HG03442 (cell line): ENCODE measurements around the gene OR56B4.
"Not testable (repeated sequence)": the region's sequence is repeated elsewhere in the genome, so short reads cannot be mapped to it uniquely, and the experiment has no call there.

Source experiments
- ATAC-seq: cut with Tn5 transposase; IDR thresholded peaks from one replicate; pipeline ENCODE4 v1.9.1; 2021; ENCODE audit warnings: mild to moderate bottlenecking, moderate library complexity; ENCODE audit not compliant: unreplicated experiment

The OR56B4 gene, protein sequence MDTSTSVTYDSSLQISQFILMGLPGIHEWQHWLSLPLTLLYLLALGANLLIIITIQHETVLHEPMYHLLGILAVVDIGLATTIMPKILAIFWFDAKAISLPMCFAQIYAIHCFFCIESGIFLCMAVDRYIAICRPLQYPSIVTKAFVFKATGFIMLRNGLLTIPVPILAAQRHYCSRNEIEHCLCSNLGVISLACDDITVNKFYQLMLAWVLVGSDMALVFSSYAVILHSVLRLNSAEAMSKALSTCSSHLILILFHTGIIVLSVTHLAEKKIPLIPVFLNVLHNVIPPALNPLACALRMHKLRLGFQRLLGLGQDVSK

DNA sequence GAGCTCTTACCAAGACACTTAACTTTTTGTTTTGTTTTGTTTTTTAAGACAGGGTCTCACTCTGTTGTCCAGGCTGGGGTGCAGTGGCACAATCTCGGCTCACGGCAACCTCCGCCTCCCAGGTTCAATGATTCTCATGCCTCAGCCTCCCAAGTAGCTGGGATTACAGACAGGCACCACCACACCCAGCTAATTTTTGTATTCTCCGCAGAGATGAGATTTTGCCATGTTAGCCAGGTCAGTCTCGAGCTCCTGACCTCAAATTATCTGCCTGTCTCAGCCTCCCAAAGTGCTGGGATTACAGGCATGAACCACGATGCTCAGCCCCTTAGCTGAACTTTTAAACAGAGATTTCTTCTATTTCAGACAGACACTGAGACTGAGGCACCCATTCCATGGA lies at the start of gene OR56B4:
Gene OR56B4 (plus strand): TSS at position 301 of the 400 bp plus-strand sequence. CDS start 95 bp downstream, at position 396.
- not testable (repeated sequence) for ATAC-seq

DNA sequence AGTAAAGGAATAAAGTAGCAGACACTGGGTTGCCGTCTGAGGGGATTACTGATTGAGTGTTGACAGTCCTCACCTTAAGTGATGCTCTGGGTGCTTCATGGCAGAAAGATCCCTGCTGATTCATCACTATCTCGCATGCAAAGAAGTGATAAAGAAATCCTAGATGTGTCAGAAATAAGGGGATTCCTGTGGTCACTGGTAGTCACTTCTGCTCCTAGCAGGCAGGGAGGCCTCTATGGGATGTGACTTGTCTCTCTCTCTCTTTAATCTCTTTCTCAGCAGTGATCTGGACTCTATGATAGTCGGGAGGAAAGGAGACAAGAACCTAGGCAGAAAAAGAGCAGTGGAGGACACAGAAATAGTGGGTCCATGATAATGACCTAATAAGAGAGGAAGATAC lies 46.0 kb upstream of the OR56B4 start:
- no peak for ATAC-seq

DNA sequence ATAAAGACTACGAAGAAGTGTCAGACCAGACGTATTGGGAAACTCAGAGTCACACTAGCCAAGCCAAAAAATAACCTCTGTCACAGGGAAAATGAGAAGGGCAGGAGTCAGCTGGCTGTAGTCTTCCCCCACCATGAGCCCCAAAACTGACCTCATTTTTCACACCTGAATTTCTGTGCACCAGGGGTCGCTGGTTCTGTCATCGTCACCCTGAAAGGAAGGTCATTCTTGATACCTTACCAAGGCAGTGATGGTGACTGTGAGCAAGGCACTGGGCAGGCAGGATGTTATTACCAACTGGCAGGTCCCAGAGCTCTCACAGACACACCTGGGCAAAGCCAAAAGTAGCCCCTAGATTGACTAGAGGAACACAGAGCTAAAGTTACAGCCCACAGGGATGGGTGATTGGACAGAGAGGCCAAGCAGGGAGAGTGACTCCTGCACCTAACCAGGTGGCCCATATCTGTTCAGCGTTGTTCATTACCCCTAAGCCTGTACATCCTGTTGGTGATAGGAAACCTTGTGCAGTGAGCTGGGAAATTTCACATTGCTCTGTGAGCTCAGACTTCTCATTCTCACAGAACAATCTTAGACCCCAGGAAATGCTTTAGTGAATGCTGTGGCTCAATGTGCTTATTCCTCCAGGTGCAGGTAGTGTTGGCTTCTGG lies 44.7 kb upstream of the OR56B4 start:
- ATAC-seq: no peak

DNA sequence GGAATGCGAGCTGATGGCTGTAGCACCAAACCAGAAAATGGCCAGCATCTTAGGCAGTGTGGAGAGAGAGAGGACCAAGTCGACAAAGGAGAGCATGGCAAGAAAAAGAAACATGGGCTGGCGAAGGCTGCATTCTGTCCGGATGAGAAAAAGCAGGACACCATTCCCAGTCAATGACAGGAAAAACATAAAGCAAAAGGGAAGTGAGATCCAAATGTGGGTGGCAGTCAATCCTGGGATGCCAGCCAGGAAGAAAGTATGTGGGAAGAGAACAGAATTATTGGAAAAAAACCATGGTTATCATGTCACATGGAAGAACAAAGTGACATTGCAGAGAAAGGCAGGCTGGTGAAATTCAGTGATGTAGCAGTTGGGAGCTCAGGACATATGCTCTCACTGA lies 40.0 kb upstream of the OR56B4 start:
- ATAC-seq: no peak

DNA sequence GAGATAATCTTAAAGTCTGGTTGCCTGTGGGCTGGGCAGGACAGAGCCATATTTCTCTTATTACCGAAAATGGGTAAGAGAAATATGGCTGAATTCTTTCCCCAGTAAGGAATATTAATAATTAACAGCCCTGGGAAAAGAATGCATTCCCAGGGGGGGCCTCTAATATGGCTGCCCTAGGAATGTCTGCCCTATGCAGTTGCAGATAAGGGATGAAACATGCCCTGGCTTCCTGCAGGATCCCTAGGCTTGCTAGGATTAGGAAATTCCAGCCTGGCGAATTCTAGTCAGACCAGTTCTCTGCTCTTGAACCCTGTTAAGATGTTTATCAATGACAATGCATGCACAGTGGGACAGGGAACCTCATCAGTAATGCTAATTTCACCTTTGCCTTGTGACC lies 31.0 kb upstream of the OR56B4 start:
- ATAC-seq: not testable (repeated sequence)

DNA sequence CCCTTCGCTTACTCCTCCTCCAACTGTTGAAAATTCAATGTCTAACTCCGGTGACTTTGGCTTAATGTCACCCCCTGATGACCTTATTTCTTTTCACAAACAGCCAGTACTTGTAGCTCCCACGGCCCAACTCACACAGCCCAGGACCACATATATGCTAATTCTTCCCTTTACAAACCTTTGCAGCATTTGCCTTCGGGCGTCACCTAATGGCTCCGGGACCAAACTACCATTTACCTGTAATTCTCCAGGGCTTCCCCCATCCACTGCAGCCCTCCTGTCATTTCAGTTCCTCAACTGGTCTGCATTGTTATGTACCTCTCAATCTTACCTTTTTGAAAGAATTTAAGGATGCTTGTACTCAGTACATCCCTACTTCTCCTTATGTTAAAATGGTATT lies 29.8 kb upstream of the OR56B4 start:
- no peak for ATAC-seq

DNA sequence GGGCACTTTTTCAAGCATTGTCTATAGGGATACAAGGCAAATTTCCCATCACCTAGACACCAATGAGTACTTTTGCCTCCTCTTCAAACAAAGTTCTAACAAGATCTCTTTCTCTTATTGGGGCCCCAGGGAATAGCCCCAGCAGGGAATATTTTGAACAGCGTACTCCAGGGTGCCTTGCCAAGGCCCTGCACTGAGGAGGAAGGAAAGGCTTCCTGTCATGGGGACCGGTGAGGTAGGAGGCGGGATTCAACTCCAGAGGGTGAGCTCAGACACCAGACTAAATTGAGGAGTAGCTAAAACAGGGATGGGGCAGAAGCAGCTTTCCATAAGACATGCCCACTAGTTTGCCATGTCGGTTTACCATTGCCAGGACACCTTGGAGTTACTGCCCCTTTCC lies 28.0 kb upstream of the OR56B4 start:
- no peak for ATAC-seq

DNA sequence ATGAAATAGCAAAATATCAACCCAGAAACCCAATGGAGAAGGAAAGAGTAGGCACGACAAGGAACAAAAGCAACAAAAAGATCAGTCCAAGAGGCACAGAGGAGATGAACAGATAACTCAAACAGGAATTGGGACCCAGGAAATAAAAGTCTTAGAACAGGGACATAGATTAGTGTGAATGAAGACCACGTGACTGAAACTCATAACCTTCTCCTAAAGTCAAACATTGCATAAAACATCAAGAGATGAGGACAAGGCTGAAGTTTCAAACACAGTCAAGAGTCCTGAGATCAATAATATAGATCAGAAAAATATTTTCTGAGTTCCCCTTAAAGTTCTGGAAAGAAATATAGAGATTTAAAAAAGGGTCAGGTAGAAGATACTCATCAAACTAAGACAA lies 24.4 kb upstream of the OR56B4 start:
- no peak for ATAC-seq

DNA sequence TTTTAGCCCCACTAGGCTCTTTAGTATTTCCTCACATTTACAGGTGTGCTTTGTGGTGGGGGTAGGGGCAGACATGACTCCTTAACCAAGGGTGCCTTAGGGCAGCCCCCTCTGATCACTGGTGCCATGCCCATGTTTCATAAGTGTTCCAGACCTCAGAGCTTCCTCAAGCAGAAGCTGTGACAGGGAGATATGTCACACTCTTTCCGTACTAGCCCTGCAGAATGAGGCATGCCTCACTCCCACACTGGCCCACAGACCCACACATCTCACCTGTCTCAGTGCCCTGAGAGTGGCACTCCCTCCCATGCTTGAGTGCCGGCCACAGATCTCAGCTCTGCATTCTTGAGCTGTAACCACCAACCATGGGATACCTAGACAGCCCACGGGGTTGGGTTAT lies 22.9 kb upstream of the OR56B4 start:
- no peak for ATAC-seq

DNA sequence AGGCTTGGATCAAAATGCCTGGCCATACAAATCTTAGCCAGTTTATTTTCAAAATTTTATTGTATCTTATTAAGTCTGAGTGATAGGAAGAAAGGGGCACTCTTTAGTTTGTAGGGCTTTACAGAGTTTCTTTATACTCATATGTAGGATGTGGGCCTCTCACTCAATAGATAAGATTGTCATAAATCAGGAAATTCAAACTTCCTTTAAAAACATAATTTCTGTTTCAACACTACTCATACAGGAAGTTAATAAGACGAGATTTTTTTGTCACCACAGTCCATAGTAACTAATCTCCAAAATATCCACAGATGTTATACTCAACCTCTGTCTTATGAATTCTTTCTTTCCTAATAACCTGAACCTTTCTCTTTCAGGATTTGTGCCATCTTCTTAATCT lies 13.3 kb upstream of the OR56B4 start:
- no peak for ATAC-seq

DNA sequence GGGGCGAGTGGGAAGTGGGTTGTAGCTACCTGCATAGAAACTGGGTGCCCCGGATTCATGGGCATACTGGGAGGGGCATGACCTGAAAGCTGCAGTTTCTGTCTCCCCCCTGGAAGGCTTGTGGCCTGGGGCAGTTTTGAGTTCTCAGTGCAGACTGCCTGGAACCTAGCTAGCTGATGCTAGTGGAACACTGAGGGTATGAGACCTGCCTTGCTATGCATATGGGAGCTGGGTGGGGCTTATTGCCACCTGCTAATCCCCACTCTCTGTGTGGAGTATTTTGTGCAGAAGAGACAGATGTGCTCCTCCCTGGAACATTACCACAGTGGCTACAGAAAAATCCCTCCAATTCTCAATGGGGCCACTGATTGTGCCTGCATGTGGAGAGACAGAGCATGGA lies 11.7 kb upstream of the OR56B4 start:
- ATAC-seq: no peak

DNA sequence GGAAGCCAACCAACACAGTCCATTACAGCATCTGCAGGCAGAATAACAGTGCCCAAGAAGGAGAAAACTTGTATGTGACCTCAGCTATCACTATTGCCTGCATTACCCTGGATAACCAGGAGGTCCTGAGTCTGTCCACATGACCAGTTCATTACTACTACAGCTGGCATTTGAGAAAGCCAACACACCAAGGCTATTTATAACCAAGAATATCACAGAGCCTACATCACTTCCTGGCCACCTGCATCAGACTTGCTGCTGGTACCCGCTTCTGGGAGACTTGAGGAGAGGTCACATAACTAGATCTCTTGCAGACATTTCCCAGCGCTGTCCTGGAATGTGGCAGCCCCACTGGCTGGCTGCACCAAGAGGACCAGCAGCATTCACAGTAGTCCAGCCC lies 11.1 kb upstream of the OR56B4 start:
- ATAC-seq: no peak

DNA sequence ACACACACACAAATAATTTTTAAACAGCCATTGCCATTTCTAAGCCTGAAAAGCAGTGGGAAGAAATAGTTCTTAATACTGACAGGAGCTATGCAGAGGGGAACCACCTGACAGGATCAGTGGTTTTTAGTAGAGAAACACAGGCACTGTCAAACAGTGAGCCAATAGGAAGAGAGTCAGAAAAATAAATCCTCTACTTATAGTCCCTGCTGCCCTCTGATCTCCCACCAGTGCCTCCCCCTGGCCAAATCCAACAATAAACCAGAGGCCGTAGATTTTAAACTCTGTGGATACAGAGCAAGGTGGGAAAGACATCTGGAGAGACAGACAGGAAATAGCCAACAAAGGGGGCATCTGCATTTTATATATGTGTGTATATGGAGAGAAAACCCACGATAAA lies 7.9 kb upstream of the OR56B4 start:
- ATAC-seq: no peak

DNA sequence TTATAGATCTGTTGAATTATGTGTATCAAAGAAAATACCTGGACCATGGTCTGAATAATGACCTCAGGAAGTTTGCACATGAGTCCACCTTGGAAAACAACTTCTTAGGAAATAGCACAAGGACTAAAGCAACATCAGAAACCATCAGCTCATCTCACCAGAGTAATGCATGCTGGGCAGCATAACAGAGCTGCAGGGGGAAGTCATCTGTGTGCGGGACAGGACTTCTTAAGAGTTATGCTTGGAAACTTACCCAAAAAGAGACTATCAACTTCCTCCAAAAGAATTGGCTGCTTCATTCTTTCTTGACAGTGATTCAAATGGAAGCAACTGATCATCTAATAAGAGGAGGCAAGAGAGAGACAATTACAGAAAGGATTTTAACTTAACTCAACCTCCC lies 2.5 kb downstream of the OR56B4 start:
- ATAC-seq: no peak

DNA sequence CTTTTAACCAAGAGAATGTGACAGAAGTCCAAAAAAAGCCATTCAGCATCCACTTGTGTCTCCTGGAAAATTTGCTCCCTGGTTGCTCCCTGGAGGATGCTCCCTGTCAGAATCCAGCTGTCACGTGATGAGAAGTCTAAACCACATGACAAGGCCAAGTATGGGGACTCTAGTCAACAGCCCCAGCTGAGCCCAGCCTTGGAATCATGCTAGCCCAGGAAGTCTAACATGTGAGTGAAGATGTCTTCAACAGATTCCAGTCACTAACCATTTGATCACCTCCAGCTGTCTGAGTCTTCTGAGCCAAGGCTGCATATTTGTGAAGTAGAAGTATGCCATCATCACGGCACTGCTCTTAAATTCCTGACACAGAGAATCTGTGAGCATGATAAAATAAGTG lies 4.2 kb downstream of the OR56B4 start:
- ATAC-seq: no peak

DNA sequence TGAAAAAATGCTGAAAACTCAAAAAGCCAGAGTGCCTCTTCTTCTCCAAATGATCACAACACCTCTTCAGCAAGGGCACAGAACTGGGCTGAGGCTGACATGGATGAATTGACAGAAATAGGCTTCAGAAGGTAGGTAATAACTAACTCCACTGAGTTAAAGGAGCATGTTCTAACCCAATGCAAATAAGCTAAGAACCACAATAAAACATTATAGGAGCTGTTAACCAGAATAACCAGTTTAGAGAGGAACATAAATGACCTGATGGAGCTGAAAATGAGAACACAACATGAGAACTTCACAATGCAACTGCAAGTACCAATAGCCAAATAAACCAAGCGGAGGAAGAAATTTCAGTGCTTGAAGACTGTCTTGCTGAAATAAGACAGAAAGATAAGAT lies 9.2 kb downstream of the OR56B4 start:
- no peak for ATAC-seq

DNA sequence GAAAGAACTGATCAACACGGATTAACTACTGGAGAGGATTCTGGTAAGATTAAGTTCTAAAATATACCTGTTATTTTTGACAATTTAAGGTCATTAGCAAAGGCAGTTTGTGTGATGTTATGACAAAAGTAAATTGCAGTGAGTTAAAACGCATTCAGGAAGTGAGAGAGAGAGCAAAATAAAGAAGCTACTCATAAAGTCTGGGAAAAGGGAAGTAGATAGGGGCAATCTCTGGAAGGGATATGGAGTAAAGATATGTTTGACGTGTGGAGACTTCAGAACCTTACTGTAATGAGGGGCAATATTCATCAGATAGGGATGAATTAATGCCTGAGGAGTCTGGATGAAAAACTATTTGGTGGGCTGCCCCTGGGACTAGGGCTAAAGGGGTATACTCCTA lies 16.8 kb downstream of the OR56B4 start:
- ATAC-seq: no peak

DNA sequence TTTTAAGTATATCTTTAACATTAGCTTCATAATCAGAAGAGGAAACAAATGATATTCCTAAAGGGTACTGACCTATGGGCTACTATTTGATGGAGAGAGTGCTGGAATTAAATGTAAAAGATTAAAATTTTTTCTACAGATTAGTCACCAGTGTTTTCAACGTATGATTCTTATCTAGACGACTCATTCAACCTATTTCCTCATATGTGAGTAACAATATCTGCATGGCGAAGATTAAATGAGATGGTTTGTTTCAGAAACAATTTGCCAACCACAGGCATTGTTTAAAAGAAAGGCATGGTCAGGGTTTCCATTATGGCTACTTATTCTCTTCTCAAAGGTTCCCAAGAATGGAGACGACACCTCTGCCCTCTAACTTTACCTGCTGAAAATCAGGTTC lies 20.4 kb downstream of the OR56B4 start:
- no peak for ATAC-seq

DNA sequence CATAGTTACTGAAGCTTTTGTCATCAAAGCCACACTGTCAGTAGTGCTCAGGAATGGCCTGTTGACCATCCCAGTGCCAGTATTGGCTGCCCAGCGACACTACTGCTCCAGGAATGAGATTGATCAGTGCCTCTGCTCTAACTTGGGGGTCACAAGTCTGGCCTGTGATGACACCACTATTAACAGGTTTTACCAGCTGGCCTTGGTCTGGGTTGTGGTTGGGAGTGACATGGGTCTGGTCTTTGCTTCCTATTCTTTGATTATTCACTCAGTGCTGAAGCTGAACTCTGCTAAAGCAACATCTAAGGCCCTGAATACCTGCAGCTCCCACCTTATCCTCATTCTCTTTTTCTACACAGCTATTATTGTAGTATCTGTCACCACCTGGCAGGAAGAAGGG lies 21.5 kb downstream of the OR56B4 start:
- no peak for ATAC-seq

DNA sequence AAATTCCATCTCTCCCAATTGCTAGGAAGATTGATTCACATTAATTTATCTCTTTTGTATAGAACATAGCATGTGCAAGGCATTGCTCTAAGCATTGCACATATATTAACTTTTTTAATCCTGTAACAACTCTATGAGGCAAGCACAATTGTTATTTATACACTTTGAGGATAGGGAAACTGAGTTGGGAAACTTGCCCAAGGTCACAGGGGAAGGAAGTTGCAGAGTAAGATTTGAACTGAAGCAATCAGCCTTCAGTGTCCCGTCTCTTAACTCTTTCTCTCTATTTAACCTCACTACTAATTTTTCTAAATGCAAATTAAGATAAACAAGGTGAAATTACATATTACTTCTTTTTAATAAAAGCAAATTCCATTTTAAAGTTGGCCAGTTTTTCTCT lies 22.2 kb downstream of the OR56B4 start:
- no peak for ATAC-seq

DNA sequence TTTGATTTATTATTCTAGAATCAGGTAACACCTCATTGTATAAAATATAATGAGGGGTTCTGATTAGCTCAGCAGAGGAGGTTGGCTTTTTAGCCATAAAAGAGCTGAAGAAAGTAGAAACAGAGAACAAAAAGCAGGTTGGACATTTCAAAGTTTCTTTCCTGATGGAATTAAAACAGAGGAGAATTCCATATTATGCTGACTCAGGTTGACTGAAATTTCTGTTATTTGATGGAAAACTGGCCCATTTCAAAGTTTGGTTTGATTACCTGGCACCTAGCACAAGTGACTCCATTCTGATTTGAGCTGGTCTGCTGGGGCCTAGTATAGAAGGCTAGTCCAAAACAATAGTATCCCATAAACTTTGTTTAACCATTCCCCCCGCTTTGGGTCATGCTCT lies 24.9 kb downstream of the OR56B4 start:
- ATAC-seq: no peak

DNA sequence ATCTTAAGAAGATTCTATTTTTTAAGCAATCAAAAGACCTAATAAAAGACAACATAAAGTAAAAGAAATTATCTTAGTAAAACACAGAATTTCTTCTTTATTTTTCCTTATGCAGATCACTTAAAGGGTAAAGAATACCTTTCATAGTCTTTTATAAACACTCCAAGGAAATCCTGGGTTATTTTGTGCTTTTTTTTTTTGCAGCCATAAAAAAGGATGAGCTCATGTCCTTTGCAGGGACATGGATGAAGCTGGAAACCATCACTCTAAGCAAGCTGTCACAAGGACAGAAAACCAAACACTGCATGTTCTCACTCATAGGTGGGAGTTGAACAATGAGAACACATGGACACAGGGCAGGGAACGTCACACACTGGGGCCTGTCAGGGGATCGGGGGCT lies 28.5 kb downstream of the OR56B4 start:
- ATAC-seq: not testable (repeated sequence)

DNA sequence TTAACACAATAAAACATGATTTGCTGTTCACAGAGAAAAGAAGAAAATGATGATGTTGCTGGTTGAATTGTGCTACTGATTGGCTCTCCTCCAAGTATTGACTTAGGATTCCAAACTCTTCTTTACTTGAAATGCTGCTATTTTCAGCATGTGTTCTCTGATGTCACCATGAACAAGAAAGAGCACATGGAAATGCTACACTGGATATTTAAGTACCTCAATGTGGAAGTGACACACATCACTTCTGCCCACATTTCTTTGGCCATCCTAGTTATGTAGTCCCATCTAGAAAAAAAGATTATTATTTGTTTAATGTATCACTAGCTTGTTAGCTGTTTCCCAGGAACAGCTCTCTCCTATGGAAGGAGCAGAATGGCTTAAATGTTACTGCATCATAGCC lies 35.5 kb downstream of the OR56B4 start:
- ATAC-seq: no peak
